ENCODE results near the gene CERT1. TPM values are rescaled to one million over a fixed set of nuclear protein-coding genes. Genes with fewer than 3 reads are reported as not detected.
A peak's percentile ranks its signal among the peaks of the same experiment; 100 is the strongest.
"Not testable (repeated sequence)": the region's sequence is repeated elsewhere in the genome, so short reads cannot be mapped to it uniquely, and the experiment has no call there.

Gene CERT1
- total and polyA plus RNA-seq, 2 donors from 2014 or later: 14.5 to 50.1 TPM

GRCh38 chr5:75536694-75537360 is 25.4 kb upstream of the CERT1 start:
- no peak overlapping the region for H3K27ac ChIP-seq (ENCODE audit: low read depth in 2 of 2, low read length in 2 of 2)
- H3K4me1 ChIP-seq (ENCODE audit: control insufficient read depth in 2 of 3, insufficient read depth in 2 of 3, low read depth in 1 of 3, low read length in 3 of 3): peaks cover 0 to 7% (median 0%) of the 10 kb centered on the region in 3 donors
- peaks cover 0 to 11% (median 3%) of the 10 kb centered on the region in 3 donors for H3K9me3 ChIP-seq (ENCODE audit: control insufficient read depth in 2 of 3, insufficient read depth in 1 of 3, low read length in 3 of 3)
- intact Hi-C loops (cut with DNase I): no loop called here
- no peaks in the 10 kb centered on the region for H3K36me3 ChIP-seq (ENCODE audit: control insufficient read depth in 2 of 3, insufficient read depth in 3 of 3, low read length in 3 of 3)
- no peak for FAIRE-seq
- no peaks in the 10 kb centered on the region for H3K27me3 ChIP-seq (ENCODE audit: control insufficient read depth, insufficient read depth, low read length)
- H3K9ac ChIP-seq (ENCODE audit: low read length in 3 of 3): no peak overlapping the region
- no peak for TF ChIP-seq CTCF (IDR thresholded peaks at IDR 0.05; ENCODE audit: borderline replicate concordance, extremely low read depth, insufficient read depth)
- DNase-seq: peak in 2 of 5 donors; percentile 13 to 64
- no peak overlapping the region for H3K4me3 ChIP-seq (ENCODE audit: low read length in 3 of 3)

GRCh38 chr5:75536147-75536546 is 24.7 kb upstream of the CERT1 start:
- Histone ChIP-seq H3K9me3 (ENCODE audit: control insufficient read depth in 2 of 3, insufficient read depth in 1 of 3, low read length in 3 of 3) (peaks cover 0 to 11% (median 3%) of the 10 kb centered on the region in 3 donors), H3K27me3 (ENCODE audit: control insufficient read depth, insufficient read depth, low read length) (no peaks in the 10 kb centered on the region), H3K27ac (ENCODE audit: low read depth in 2 of 2, low read length in 2 of 2) (no peak overlapping the region), H3K36me3 (ENCODE audit: control insufficient read depth in 2 of 3, insufficient read depth in 3 of 3, low read length in 3 of 3) (no peaks in the 10 kb centered on the region), H3K4me1 (ENCODE audit: control insufficient read depth in 2 of 3, insufficient read depth in 2 of 3, low read depth in 1 of 3, low read length in 3 of 3) (peaks cover 0 to 7% (median 0%) of the 10 kb centered on the region in 3 donors), H3K9ac (ENCODE audit: low read length in 3 of 3) (no peak overlapping the region), H3K4me3 (ENCODE audit: low read length in 3 of 3) (no peak overlapping the region)
- FAIRE-seq: no peak
- DNase-seq: no peak
- TF ChIP-seq CTCF (IDR thresholded peaks at IDR 0.05; ENCODE audit: borderline replicate concordance, extremely low read depth, insufficient read depth): no peak
- intact Hi-C loops (cut with DNase I): no loop called here

GRCh38 chr5:75534734-75535133 is 23.3 kb upstream of the CERT1 start:
- Histone ChIP-seq H3K9me3 (ENCODE audit: control insufficient read depth in 2 of 3, insufficient read depth in 1 of 3, low read length in 3 of 3) (peaks cover 0 to 11% (median 3%) of the 10 kb centered on the region in 3 donors), H3K27ac (ENCODE audit: low read depth in 2 of 2, low read length in 2 of 2) (no peak overlapping the region), H3K9ac (ENCODE audit: low read length in 3 of 3) (no peak overlapping the region), H3K36me3 (ENCODE audit: control insufficient read depth in 2 of 3, insufficient read depth in 3 of 3, low read length in 3 of 3) (no peaks in the 10 kb centered on the region), H3K4me3 (ENCODE audit: low read length in 3 of 3) (no peak overlapping the region), H3K4me1 (ENCODE audit: control insufficient read depth in 2 of 3, insufficient read depth in 2 of 3, low read depth in 1 of 3, low read length in 3 of 3) (peaks cover 0 to 7% (median 0%) of the 10 kb centered on the region in 3 donors), H3K27me3 (ENCODE audit: control insufficient read depth, insufficient read depth, low read length) (no peaks in the 10 kb centered on the region)
- no peak for DNase-seq
- no peak for TF ChIP-seq CTCF (IDR thresholded peaks at IDR 0.05; ENCODE audit: borderline replicate concordance, extremely low read depth, insufficient read depth)
- FAIRE-seq: no peak
- intact Hi-C loops (cut with DNase I): no loop called here

- H3K27ac ChIP-seq (ENCODE audit: low read depth in 2 of 2, low read length in 2 of 2); H3K27me3 ChIP-seq (ENCODE audit: control insufficient read depth, insufficient read depth, low read length); FAIRE-seq; H3K9ac ChIP-seq (ENCODE audit: low read length in 3 of 3); DNase-seq; intact Hi-C loops (cut with DNase I); H3K4me3 ChIP-seq (ENCODE audit: low read length in 3 of 3); H3K4me1 ChIP-seq (ENCODE audit: control insufficient read depth in 2 of 3, insufficient read depth in 2 of 3, low read depth in 1 of 3, low read length in 3 of 3); H3K36me3 ChIP-seq (ENCODE audit: control insufficient read depth in 2 of 3, insufficient read depth in 3 of 3, low read length in 3 of 3): not testable (repeated sequence)
- H3K9me3 ChIP-seq (ENCODE audit: control insufficient read depth in 2 of 3, insufficient read depth in 1 of 3, low read length in 3 of 3): peaks cover 0 to 11% (median 3%) of the 10 kb centered on the region in 3 donors
These were observed 22.3 kb upstream of the CERT1 start for GRCh38 chr5:75533716-75534115.

All from kidney (tissue), 14 donors.